ENCODE results near the gene RETREG2.

- no peak for TF ChIP-seq CTCF (IDR thresholded peaks at IDR 0.05)
- no peak for TF ChIP-seq ZFX (IDR thresholded peaks at IDR 0.05; ENCODE audit: borderline replicate concordance)
Measured at GRCh38 chr2:219182331-219183150, 4.5 kb downstream of the RETREG2 start.
